GM21381 (cell line): Measurements from ENCODE around the gene CDH23.

Experiments
- ATAC-seq: cut with Tn5 transposase; IDR thresholded peaks from one replicate; pipeline ENCODE4 v1.9.1; 2021; ENCODE audit warnings: mild to moderate bottlenecking, moderate library complexity; ENCODE audit not compliant: unreplicated experiment

The CDH23 gene

DNA sequence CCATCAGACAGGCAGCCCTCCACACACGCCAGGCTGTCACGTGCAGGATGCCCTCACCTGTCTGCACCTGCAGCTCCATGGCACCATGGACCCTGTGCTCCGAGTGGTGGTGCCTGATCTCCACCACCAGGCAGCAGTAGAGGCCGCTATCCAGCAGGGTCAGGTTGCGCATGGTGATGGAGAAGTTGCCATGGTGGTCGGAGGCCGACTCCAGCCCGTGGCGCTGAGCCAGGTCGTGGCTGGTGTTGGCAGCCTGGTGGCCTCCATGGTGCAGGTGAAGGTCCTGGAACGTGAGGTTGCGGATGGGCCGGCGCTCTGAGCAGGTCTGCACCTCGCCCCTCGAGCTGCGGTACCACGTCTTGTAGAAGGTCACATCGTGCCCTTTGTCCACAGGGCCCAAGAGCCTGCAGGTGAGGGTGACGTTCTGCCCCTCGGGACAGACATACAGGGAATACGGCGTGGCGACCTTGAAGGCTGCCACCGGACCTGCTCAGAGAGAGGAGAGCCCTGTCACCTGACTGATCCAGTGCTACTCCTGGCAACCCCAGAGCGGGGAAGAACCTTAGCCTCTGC, 364.9 kb downstream of the CDH23 start:
- ATAC-seq, result no peak

DNA sequence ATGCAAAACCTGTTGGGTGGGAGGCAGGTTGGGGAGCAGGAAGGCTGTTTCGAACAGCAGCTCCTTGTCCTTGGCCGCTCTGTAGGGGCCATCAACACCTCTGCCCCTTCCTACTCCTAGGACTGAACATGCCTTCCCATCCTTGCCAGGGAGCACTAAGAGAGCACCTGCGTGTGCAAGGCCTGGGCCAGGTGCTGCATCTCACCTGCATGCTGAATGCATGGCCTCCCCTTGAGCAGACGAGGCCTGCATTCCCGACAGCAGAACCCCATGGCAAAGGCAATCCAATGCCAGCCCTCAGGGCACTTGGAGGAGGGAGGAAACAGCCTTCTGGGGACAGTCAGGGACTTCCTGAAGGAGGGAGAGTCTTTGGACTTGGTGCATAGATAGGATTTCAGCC, 365.6 kb downstream of the CDH23 start:
- no peak for ATAC-seq

DNA sequence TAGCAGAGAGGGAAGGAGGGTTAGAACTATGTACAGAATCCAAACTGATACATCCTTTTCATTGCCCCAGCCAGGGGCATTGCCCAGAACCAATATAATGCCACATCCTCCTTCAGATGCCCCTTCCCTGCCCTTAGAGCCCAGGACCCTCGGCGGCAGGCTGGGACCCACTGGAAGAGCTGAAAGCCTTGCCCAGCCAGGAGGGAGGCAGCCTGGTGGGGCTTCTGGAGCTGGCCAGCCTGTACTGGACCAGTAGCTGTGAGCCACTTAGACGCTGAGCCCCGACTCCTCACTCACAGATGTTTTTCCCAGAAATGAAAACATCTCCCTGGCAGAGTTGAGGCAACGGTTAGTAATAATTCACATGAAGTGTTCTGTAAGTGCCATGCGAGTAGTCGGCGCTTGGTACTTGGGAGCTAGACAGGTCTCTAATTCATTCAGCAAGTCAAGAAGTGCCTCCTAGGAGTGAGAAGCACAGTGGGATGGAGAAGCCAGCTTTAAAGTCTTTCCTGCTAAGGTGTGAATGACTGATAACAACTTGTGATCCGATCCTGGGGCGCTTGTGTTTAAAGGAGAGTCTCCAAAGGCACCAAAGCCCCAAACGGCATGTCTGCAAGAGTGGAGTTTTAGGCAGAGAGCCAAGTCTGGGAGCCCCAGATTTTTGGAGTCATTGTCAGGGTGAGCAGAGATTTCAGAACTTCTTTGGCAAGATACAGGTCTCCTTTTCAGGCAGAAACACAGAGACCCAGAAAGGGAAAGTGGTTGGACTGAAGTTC, 366.8 kb downstream of the CDH23 start:
- ATAC-seq, result no peak

DNA sequence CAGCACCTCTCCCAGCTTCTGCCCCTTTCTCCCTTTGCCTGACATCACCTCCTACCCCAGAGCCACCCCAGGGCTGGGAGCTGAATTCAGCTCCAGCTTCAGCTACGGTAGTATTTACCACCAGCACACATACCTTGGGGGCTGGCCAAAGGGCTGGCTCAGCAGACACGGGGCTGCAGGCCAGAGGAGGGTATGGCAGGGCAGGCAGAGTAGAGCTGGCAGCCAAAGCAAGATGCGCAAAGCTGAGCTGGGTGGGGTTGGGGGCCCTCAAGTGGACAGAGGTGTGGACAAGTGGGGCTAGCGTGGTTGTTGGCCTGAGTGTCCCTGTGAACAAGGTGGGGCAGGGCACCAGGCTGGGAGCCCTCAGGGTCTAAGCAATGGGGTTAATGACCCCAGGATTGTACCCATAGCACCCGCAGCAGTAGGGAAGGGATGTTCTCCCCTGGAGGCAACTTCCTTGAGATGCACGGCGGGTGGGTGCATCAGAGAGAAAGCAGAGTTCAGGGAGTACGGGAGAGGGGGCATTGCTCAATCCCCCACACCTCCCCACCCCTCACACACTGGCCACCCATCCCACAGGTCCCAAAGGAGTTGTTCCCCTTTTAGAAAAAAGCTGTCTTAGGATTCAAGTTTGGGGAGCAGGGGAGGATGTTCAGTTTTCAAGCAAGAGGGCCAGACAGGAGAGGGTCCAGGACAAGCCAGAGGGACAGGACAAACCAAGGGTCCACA, 368.6 kb downstream of the CDH23 start:
- no peak for ATAC-seq

DNA sequence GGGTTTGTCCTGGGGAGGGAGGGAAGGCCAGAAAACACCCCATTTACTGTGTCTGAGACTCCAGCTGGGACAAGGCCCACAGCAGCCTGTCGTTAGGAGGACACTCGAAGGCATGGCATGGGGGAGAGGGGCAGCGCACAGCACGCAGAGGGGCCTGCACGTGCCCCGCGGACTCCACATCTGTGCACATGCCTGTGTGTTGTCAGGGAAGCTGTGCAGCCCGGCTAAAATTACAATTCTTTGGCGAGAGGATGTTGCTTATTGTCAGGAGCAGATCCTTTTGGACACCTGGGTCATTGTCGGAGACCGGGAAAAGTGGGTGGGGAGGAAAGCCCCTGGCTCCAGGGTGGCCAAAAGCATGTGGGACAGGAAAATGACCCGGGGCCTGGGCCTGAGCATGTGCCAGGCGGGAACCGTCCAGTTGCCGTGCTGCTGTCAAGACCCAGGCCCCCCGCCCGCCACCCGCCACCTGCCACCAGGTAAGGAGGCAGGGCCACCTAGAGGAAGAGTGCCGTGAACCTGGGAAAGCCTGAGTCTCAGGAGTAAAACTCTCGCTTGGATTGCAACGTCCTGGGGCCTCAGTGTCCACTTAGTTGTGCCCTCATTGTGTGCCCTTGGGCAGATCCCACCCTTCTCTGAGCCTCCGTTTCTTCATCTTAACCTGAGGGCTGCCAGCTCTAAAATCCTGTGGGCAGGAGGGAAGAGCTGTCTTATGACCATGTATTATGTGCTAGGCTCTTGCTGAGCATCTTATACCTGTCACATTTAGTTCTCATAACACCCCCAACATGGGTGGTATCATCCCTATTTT, 369.4 kb downstream of the CDH23 start:
- ATAC-seq, result no peak

DNA sequence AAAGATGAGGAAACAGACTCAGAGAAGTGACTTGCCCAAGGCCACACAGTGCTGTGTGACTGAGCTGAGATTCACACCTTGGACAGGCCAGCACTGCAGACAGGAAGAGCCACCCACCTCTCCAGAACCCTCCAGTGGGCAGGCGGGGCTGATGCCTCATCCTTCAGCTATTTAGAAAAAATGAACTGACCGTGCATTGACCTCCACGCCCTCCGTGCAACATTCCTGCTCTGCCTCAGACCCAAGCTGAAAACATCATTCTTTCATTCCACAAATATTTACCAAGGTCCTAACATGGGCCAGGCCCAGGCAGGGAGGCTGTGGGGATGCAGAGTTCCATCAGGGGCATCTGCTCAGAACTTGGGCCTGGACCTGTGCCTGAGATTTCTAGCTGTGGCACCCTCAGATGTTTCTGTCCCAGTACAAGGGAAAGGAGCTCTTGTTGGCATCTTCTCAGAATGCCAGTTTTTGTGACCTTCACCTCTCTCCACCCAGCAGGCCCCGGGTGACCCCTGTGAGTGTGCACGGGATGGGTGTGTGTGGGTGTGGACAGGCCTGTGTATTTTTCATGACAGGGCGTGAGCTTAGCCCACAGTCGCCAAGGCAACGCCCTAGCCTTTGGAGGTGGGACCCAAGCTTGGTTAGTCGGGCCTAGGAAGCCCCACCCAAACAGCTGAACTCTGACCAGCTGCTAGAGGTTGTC, 370.1 kb downstream of the CDH23 start:
- ATAC-seq, result no peak

DNA sequence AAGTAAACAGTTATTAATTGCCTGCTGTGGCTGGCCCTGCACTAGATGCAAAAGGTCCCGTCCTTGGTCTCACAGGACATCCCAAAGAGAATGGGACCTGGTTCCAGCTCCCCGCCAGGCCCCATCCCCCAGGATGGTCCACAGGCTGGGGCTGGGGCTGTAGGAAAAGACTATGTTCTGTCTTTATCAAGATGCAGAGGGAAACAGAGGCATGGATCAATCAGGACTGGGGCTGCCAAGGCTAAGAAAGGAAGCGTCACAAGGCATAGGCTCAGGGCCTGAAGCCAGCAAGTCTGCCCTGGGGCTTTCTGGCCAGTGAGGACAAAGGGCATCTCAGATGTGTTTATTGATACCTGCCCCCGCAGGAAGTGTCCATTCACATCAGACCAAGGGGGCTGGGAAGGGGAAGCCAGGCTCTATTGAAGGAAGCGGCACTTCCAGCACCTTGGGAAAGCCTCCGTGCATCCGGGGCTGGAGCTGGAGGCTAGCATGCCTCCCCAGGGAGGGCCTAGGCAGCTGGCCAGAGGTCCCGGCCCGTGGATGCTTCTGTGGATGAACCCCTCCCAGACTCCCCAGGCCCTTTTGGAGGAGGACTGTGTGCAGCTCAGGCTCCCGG, 370.8 kb downstream of the CDH23 start:
- no peak for ATAC-seq

DNA sequence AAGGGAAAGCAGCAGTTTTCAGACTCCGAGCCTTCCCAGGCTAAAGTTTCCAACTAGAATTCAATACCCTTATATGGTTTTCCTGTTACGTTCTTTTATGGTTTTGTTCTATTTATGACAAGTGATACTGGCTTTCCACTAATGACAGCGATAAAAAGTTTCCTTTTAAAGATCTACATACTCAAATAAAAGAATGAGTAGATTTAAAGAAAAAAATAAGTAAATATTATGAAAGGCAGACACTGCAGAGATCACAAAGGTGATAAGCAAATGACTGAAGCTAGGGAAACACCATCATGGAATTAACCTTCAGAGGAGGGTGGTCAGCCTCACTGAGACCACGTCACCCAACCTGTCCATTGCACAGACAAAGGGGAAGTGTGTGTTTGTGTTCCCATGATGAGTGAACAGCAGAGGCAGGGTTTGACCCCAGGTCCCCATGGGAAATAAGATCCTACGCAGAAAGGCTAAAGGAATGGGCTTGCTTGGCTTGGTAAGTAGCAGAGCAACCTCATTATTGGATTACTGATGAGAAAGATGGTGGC, 372.6 kb downstream of the CDH23 start:
- peak; percentile 20 for ATAC-seq

DNA sequence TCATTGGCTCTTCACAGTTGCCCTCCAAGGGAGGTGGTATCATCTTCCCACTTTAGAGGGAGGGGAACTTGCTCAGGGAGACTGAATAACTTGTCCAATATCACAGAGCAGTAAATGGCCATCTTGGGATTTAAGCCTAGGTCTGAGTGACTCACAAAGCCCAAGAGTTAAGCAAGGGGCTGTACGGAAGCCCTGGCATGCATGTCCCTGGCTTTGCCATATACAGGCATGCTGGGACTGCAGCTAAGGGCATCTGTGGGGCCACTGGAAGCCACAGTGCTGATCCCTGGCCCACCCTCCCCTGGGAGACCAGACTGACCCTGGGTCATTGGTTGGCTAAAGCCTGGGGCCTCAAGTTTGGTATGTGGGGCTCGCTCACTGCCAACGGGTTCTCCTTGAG, 373.5 kb downstream of the CDH23 start:
- no peak for ATAC-seq

DNA sequence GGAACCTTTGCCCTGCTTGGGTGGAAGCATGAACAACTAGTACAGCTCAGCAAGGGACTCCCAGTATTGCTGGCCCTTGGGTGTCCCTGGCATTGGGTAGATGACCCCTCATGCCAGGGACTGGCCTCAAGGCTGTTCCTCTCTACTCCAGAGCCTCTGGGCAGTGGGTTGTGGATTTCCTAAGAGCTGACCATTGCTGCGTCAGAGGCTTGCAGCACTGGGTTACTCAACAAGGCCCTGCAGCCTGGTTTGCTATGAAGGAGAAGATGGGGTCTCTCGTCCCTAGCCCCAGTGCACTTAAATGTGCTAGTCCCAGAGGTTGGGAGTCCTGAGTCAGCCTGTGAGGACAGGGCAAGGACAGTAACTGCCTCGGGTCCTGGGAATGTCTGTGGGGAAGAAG, 374.1 kb downstream of the CDH23 start:
- no peak for ATAC-seq

DNA sequence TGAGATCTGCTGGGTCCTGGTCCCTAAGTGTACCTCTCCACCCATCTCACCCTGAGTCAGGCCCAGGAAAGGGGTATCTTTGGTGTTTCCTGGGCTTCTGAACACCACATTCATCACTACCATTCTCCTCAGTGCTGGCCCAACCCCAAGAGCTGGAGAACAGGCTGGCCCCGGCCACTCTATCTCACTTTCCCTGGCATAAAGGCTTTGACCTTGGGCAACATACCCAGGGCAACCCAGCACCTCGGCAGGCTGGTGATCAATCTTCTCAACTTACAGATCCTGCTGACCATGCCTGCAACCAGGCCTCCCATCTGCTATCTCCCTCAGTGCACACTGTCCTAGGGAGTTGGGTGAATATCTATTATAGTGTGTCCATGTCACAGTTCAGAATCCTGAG, 374.5 kb downstream of the CDH23 start:
- ATAC-seq, result no peak

DNA sequence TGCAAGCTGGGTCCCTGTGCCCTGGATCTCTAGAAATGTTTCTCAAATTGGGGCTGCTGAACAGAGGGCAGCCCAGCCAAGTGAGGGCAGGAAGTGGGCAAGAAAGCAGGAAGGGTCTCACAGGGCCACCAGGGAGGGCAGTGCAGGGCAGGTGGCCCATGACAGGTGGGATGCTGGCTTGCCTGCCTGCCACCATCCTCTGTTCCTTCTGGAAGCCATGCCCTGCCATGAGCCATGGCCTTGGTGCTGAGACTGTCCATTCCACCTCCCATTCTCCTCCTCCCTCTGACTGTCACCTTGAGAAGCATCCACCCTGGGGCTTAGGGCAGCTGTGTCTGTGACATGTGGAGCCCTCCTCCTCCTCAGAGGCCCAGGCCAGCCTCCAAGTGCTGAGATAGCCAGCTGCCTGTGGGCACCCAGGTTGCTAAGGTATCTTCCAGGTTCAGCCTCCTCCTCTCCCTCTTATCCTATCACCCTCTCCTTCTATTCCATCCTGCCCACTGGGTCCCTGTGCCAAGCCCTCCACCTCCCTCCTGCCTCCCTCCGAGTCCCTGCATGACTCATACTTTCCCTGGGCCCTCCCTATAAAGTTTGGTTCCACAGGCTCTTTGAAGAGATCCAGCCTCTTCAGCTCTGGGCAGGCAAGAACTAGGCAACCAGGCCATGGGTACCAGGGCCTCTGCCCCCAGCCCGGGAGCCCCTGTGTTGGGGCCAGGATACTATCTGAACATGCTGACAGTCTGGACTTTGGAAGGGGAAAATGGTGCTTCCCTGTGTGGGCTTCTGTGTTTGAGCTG, 375.3 kb downstream of the CDH23 start:
- ATAC-seq, result no peak

DNA sequence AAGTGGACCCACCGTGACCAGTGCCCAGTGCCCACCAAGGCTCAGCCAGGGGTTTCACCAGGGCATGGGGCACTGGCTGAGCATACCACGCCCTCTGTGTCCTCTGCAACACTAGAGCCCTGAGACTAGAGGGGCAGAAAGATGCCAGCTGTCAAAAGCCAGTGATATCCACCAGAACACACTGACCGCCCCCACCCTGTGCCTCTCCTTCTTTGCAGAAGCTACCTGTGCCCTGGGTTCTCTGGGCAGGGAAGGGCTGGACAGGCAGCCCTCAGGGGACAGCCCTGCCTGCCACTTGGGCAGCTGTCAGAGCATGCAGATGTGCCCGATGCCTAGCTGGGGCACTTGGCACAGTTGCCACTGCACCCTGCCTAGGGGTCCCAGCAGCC, 376.1 kb downstream of the CDH23 start:
- no peak for ATAC-seq

DNA sequence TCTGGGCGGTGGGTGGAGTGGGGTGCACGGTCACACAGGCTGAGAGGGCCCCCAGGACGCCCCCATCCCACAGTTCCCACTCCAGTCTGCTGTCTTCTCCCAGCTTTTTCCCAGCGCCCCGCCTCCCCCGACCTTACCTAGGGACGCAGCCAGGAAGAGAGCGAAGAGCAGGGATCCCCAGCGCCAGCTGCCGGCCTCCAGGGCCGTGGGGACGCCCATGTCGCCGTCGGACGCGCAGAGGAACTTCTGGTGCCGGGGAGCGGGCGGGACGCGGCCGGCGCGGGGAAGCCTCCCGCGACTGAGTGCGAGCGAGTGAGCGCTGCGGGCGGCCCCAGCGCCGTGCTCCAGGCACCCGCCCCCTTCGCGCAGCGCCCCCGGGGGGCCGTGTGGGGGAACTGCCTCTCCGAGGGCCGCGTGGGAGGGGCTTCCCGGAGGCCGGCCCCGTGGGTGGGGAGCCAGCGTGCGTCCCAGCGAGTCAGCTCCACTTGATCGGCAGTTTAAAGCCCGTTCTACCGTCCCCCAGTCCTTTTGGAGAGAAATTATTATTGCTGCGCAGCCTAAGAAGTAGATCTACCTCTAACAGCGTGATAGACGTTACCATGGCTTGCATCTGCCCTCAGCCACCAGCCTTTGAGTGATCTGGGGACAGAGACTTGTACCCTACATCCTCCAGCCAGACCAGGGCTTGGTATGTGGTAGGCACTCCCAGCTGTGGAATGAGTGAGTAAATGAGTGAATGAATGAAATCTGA, 376.7 kb downstream of the CDH23 start, which contains the start of gene VSIR:
Gene VSIR (minus strand): TSS at position 300 of the 751 bp plus-strand sequence. CDS start 81 bp downstream, at position 219.
- peak; percentile 44 for ATAC-seq

DNA sequence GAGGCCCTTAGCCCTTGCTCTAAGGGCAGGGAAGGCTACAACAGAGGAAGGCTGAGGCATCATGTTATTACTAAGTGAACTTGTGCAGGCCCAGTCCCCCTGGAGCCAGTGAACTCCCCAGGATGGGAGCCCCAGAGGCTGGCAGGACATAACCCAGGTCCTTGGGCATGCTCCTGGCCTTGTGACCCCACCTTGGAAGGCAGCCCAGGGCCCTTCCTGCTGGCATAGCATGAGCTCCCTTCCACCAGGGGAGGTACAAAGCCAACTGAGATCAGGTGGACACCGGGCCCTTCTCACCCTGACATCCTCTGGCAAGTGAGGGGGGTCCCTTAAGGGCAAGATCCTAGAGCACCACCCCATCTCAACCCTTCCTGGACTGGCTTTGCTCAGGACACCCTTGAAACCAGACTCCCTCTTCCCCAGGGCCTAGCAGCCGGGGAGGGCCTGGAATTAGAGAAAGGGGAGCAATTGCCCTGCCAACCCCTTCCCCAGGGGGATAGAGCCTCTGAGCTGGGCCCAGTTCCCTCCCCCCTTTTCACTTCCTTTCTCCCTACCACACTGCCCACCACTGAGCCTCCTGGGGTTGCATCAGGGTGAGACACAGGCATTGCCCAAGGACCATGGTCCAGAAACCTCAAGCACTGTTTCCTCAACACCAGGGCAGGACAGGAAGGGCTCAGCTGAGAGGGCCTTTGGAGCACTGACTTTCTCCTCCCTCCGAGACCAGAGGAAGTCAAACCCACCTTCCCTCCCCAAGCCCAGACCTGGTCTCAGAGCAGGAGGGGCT, 378.4 kb downstream of the CDH23 start:
- no peak for ATAC-seq

DNA sequence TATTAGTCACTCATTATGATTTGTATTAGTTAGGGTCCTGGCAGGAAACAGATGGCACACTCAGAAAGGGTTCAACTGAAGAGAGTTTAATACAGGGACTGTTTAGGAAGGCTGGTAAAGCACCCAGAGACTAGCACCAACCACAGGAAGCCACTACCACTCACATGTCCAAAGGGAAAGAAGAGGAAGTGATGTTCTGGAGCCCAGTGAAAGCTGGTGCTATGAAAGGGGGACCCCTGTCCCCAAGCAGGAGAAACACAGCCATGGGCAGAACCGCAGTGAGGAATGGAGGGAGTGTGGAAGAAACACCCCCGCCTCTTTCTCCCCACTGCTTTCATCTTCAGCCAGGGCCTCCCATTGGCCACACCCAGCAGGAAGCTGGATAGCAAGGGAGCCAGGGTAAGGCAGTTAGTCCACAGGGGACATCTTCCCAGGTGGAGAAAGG, 379.8 kb downstream of the CDH23 start:
- ATAC-seq, result no peak

DNA sequence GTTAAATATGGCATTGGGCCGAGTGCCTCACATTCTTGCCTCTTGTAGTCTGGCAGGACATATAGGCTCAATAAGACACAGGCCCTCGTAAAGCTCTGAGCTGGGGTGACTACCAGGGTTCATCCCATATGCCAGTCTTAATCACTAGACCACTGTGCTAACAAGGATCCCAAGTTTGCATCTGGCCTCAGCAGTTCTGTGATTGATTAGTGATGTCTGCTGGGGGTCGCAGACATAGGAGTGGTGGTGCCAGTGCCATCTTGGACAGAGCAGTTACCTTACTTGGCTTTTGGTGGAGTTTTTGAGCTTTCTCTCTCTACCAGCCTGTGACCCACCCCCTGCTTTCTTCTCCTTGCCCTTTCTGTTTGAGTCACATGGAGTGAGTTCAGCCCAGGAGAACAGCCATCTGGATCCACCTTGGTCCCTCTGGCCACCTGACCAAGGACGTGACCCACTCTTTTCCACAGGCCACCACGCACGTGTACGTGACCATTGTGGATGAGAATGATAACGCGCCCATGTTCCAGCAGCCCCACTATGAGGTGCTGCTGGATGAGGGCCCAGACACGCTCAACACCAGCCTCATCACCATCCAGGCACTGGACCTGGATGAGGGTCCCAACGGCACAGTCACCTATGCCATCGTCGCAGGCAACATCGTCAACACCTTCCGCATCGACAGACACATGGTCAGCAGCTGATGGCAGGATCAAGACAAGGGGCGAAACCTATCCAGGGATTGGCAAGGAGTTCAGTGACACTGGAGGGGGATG, 380.7 kb downstream of the CDH23 start:
- no peak for ATAC-seq
